Mesenteric fat pad (tissue), 1 donor: ENCODE data around the gene IDH3B. TPM values are rescaled to one million over a fixed set of nuclear protein-coding genes. Genes with fewer than 3 reads are reported as not detected.

Experiments
- DNase-seq: peaks from one replicate; pipeline ENCODE4 v3.0.0-alpha.2; 2020; ENCODE audit warnings: low spot score
- long read RNA-seq: library from polyadenylated mRNA; unstranded; transcript quantifications from one replicate; pipeline ENCODE4 v2.0.0, GENCODE V29; 2020
- total RNA-seq: library from RNA; stranded (reverse); fragmentation: NEBNext Ultra II Directional; extraction: Animal tissue kit (Norgen Biotek cat#: 25700); gene quantifications from one replicate; pipeline ENCODE4 v1.2.1, GENCODE V29; 2021
- donor health status: DM: yes; HTN: yes; CAD: no.

The IDH3B gene
- 66.7 TPM for total RNA-seq
- long read RNA-seq, transcript IDH3B-206 (13 exons, 1,279 nt), result minor isoform, 59 of 308 reads
- long read RNA-seq, transcript IDH3B-201 (12 exons, 1,545 nt), result major isoform, 204 of 308 reads
- long read RNA-seq, partial matches to known transcripts, result 7 of 308 reads
- long read RNA-seq, other reads (novel, unspliced or antisense), result 34 of 308 reads

- DNase-seq, result peak; percentile 97
These were observed at the start of gene IDH3B for GRCh38 chr20:2663887-2664719. IDH3B (minus strand) TSS chr20:2664216; CDS start chr20:2664188, 28 bp downstream.

GRCh38 chr20:2713285-2713684 lies 49.3 kb upstream of the IDH3B start:
- no peak for DNase-seq

GRCh38 chr20:2709205-2709981 lies 45.4 kb upstream of the IDH3B start:
- DNase-seq, result peak; percentile 79

GRCh38 chr20:2708665-2709064 lies 44.6 kb upstream of the IDH3B start:
- DNase-seq, result peak; percentile 51

- DNase-seq, result no peak
These were observed 44.0 kb upstream of the IDH3B start for GRCh38 chr20:2708073-2708415.

GRCh38 chr20:2707353-2708072 lies 43.5 kb upstream of the IDH3B start:
- DNase-seq, result peak; percentile 85

GRCh38 chr20:2706688-2707352 lies 42.8 kb upstream of the IDH3B start:
- peak; percentile 57 for DNase-seq

GRCh38 chr20:2705931-2706645 lies 42.1 kb upstream of the IDH3B start:
- DNase-seq, result peak; percentile 62

GRCh38 chr20:2703716-2704475 lies 39.9 kb upstream of the IDH3B start:
- DNase-seq, result peak; percentile 60

GRCh38 chr20:2701671-2702081 lies 37.7 kb upstream of the IDH3B start:
- DNase-seq, result no peak

GRCh38 chr20:2700913-2701620 lies 37.1 kb upstream of the IDH3B start:
- no peak for DNase-seq

- DNase-seq, result no peak
These were observed 35.9 kb upstream of the IDH3B start for GRCh38 chr20:2699775-2700413.

- DNase-seq, result no peak
These were observed 34.9 kb upstream of the IDH3B start for GRCh38 chr20:2698912-2699311.

GRCh38 chr20:2698186-2698817 lies 34.3 kb upstream of the IDH3B start:
- DNase-seq, result peak; percentile 80

GRCh38 chr20:2697768-2698167 lies 33.8 kb upstream of the IDH3B start:
- no peak for DNase-seq

- DNase-seq, result peak; percentile 76
These were observed 32.6 kb upstream of the IDH3B start for GRCh38 chr20:2696646-2697045.

- DNase-seq, result peak; percentile 62
These were observed 32.0 kb upstream of the IDH3B start for GRCh38 chr20:2695984-2696525.
